Activated T-cell treated with anti-CD3 and anti-CD28 coated beads, Interleukin-2, amount 50 U/mL, for 1 hour (primary cell): ENCODE measurements around the gene GNG8.

Source experiments
- DNase-seq: peaks from one replicate; pipeline ENCODE4 v3.0.0-alpha.2; 2020

The GNG8 gene

DNA sequence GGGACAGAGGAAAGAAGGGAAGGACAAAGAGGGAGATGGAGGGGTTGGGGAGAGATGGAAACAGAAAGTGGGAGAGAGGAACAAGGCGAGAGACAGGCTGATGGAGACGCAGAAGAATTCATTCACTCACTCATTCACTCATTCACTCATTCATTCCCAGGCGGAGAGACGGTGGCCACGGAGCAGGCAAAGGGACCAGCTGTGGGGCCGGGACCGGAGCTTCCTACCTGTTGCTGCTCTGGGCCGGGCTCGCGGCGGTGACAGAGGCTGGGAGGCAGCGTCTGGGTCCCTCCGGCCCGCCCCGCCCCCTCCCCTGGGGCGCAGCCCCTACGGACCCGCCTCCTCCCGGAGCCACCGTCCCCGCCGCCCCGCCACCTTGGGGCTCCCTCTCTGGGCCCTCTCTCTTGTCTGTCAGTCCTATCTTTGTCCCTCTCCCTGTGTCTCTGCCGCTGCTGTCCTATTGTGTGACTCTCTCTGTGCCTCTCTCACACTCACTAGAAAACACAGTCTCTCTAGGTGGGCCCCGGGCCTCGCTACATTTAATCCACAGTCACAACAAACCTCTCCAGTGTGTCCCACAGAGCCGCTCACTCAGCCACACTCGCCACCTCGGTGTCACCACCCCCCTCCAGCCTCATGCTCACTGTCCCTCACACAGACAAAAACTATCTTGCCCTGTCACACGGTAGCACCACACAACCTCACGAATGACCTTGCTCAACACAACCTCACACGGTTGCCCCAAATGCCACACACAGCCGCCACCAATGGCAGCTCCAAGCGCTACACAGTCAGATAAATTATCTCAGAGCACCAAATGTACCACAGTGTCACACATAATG, at the start of gene GNG8:
GNG8 (minus strand) TSS at position 283 of the 842 bp plus-strand sequence. CDS start 1,520 bp downstream, outside the sequence.
- DNase-seq, result peak; percentile 44

DNA sequence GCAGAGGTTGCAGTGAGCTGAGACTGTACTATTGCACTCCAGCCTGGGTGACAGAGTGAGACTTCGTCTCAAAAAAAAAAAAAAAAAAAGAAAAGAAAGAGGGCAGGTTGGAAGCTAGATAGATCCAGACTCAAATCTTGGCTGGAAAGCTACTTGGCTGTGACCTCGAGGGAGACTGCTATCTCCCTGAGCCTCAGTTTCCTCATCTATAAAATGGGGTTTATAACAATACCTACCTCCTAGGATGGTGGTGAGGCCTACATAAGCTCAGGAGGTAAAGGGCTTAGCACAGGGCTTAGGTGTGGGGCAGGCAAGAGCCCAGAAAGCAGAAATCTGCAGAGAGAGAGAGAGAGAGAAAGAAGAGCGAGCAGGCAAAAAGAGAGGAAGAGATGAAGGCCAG, 49.2 kb upstream of the GNG8 start:
- DNase-seq, result no peak

DNA sequence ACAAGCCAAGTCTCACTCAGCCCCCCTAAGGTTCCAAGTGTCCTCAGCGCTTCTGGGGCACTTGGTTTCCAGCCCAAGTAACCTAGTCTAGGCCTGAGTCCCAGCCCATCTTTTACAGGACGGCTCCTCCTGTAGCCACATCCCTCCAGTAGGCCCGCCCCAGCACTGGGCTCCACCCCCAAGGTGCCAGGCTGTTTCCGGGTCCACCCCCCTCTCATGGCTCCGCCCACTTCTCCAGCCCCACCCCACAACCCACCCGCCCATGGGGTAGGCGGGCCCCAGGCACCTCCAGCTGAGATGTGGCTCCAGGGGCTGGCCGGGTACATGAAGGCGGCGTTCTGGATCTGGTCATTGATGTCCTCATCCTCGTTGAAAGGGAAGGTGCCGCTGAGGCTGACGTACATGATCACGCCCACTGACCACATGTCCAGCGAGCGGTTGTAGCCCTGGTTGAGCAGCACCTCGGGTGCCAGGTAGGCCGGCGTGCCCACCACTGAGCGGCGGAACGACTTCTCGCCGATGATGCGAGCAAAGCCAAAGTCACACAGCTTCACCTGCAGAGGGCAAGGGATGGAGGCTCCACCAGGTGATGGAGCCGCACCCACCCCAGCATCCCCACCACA, 42.2 kb upstream of the GNG8 start:
- peak; percentile 67 for DNase-seq

DNA sequence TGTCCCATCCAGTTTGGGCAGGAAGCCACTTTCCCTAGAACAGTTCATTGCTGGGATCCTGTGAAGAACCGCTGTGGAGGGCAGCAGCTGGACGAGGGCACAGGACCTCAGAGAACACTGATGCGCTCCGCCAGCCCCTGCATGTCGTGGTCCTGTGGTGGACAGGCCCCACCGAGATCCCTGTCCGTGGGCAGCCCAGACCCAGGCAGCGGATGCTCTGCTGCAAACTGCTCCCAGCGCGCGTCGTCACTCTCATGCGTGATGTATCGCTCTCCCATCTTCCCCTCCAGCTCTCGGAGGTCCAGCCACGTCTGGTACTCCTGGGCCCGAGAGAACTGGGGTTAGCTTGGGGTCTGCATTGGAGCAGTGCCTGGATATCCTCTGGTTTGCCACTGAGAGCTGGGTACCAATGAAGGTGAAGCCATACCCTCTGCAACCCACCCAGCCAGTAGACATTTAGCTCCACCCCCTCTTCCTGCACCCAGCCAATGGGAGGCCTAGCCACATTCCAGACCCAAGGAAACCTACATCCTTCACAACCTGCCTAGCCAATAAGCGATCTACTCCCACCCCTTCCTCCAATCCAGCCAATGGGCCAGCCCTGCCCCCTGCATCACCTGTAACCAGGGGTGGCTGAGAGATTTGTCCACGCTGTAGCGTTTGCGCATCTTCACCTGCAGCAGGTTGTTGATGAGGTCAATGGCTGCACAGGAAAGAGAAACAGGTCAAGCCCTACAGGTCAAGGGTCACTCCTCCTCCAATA, 38.6 kb upstream of the GNG8 start:
- DNase-seq, result no peak

DNA sequence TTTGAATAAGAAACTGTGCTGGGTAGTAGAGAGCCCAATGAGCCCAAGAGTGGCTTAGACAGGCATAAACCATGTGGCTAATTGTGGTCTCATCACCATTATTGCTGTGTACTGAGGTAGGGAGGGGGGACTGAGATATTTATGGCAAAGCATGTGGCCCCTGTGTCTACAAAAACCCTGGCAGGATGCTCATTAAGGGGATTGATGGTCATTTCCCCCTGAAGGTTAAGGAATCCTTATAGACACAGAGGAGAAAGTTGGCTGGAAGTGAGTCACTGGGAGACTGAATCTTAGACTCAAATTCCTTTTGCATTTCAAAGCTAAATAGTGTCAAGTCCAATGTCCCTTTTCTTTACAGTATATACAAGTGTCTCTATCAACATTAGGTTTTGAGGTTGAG, 34.8 kb upstream of the GNG8 start:
- DNase-seq, result no peak

DNA sequence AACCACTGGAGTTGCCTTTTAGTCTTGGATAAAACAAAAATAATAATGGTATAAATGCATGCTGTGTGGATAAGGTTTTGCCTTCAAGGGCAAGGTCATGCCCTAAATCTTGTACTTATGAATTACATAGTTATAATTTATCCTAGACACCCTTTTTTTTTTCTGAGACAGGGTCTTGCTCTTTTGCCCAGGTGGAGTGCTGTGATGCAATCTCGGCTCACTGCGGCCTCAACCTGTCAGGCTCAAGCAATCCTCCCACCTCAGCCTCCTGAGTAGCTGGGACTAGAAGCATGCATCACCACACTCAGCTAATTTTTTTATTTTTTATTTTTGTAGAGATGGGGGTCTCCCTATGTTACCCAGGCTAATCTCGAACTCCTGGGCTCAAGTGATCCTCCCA, 32.7 kb upstream of the GNG8 start:
- no peak for DNase-seq

DNA sequence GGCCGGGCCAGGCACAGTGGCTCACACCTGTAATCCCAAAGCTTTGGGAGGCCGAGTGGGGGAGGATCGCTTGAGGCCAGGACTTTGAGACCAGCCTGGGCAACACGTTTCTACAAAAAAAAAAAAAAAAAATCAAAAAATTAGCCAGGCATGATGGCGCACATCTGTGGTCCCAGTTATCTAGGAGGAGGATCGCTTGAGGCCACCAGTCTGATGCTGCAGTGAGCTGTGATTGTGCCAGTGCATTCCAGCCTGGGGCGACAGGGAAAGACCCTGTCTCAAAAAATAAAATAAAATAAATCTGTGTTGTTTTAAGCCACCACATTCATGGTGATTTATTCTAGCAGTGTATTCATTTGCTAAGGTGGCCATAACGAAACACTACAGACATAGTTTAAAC, 29.1 kb upstream of the GNG8 start:
- DNase-seq, result no peak

DNA sequence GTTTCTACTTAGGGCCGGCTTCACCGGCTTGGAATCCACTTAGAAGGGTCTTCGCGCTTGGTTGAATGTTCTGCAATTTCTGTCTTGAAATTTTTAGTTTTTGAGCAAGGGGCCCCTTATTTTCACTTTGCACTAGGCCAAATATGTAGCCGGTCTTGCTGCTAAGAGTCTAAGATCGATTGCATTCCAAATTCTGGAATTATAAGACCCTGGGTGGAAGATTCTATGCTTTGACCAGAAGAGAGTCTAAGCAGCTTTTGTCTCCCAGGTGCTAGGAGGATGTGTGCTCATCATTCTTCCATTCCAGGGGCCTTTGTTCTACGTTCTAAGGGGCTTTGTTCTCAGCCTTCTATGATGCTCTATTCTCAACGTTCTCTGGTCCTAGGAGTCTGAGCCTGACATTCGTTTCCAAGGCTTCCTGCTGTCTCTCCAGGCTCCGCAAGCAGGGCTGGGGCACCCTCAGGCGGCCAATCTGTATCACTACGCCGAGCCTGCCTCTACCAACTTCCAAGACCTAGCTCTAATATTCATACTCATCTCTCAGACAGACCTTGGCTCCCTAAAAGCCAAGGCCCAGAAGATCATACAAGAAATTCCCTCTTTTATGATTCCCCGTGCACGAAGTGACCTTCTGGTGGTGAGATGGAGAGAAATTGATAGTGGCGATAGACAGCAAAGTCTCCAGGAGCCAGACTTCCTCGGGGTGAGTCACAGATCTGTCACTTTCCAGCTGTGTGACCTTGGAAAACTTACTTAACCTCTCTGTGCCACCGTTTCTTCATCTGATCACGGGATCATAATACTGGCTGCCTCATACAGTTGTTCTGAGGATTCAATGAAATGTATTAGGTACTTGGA, 26.0 kb upstream of the GNG8 start:
- DNase-seq, result peak; percentile 75

DNA sequence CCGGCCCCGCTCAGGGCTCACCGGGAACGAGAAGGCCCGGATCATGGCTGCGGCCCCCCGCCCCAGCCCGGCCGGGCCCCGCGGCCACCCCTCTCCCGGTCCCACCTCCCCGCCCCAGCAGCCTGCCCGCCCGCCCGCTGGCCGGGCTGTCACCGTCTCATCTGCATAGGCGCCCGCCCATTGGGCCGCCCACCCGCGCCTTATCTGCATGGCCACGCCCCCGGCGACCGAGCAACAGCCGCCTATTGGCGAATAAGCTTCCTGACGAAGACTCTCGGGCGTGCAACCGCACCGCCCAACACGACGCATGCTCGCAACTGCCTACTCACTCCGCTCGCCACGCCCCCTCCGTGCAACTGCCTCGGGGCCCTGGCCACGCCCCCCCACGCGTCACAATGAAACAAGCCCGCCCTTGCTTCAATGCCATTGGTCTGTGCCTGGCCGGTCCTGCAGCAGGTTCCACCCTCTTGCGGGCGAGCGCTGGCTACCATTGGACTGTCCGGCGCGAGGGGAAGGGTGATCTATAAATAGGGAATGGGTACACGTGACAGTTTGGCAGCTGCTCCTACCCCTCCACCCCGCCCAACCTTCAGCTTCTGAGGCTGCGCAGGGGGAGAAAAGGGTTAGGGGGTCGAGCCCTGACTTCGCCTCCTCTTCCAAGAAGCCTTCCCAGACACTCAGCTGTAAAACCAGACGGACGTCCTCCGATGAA, 25.2 kb upstream of the GNG8 start, which contains the start of gene DACT3:
DACT3 (minus strand) TSS at position 163 of the 712 bp plus-strand sequence; CDS start at position 45, 118 bp downstream.
- peak; percentile 99 for DNase-seq

DNA sequence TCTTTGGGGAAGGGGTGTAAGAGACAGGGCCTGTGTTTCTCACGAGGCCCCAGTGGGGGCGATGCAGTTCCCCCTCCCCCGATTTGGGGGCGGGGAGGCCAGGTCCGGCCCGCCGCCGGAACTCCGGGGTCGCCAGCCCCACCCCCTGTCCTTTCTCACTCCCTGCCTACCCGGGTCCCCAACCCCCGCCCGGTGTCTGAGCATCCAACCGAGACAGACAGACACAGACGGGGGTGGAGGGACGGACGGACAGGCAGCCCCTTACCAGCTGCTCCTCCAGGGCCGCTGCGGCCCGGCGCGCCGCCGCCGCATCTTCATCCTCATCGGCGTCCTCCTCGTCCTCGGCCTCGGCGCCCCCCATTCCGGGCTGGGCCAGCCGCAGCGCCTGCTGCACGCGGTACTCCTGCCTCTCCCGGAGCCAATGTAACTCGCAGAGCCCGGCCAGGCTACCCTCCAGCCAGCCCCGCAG, 24.6 kb upstream of the GNG8 start:
- DNase-seq, result peak; percentile 34

DNA sequence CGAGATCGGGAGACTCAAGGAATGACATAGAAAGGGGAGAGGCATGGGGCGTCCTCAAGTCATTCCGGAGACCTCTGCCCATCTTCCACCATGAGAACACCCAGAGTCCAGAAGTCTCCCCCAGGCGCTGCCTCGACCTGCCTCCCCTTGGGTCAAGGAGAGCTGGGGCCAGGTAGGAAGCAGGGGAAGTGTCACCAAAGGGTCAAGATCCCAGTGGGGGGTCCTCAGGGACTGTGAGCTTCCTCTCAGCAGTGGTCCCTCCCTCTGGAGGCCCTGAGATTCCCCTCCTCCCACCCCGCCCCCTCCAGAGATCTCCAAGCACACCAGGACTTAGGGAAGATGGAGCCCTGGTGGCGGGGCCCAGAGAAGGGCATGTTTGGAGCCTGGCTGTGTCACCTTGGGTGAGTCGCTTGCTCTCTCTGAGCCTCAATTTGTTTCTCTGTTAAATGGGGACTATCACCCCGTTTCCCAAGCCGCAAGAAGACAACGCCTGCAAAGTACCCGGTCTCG, 24.1 kb upstream of the GNG8 start:
- DNase-seq, result no peak

DNA sequence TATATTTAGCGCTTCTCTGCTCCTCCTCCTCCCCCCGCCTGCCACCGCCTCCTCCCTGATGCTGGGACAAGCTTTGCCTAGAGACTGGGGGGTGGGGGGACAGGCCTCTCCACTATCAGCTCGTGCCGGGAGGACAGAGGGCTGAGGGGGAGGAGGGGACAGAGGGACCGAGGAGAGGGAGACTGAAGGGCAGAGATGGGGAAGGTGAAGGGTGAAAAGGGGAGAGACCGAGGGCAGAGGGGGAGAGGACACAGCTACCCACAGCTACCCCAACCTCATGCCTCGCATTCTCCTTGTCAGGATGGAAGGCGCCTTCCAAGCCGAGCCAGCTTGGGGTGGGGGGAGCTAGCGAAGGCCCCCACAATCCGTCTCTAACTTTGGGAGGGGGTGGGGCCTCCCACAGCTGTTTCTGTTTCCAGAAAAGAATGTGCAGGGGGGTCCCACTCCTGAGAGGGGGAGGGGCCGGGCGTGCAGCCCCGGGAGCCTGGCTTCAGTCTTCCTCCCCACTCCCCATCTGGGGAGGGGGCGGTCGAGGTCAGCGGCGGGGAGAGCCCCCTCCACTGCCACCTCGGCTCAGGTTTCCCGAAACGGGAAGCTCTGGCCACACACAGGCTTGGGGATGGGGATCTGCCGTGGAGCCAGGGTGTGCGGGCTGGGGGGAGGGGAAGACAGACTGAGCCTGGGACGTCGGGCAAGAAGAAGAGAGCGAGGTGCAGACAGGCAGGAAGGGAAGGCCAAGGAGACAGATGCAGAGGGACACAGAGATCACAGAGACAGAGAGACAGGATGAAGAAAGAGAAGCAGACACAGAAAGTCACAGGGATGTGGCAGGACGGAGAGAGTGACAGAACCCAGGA, 23.4 kb upstream of the GNG8 start:
- no peak for DNase-seq

DNA sequence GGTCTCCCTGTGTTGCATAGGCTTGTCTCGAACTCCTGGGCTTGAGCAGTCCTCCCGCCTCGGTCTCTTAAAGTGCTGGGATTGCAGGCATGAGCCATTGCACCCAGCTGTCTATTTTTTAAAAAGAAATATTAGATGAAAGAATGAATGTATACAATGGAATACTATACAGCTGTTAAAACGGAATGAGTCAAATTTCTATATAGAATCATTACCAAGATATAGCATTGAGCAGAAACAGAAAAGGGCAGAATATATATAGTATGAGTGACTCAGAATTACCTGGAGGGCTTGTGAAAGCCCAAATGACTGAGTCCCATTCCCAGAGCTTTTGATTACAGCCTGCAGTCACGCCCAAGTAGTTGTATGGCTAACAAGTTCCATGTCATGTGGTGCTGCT, 20.5 kb upstream of the GNG8 start:
- DNase-seq, result no peak

DNA sequence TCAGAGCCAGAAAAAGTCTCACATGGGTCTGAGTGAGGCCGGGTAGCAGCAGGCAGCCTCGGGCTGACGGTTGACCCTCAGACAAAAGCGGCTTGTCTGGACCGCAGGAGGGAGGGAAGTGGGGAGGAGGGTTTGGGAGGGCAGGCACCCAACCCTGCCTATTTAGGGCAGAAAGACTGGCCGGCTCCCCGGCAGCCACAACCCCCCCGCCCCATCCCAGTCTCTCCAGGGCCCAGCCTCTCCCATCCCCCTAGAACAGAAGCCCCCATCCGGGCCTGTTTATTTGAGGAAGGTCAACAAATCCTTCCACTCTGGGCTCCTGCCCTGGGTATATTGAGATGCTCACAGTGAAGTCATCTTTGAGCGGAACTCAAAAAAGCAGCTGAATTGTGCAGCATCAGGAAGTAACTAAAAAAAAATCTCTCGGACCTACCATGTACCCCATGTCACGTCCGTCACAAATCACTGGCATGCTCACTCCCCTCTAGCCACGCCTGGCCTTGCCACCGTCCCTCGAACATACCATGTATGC, 18.7 kb upstream of the GNG8 start:
- no peak for DNase-seq

DNA sequence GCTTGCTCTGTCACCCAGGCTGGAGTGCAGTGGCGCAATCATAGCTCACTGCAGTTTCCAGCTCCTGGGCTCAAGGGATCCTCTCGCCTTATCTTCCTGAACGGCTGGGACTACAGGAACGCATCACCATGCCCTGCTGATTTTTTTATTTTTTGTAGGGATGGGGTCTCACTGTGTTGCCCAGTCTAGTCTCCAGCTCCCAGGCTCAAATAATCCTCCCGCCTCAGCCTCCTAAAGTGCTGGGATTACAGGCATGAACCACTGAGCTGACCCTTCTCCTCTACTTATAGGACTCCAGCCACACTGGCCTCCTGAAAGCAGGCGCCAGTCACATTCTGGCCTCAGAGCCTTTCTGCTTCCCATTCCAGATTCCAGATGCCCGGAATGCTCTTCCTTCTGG, 14.4 kb upstream of the GNG8 start:
- no peak for DNase-seq

DNA sequence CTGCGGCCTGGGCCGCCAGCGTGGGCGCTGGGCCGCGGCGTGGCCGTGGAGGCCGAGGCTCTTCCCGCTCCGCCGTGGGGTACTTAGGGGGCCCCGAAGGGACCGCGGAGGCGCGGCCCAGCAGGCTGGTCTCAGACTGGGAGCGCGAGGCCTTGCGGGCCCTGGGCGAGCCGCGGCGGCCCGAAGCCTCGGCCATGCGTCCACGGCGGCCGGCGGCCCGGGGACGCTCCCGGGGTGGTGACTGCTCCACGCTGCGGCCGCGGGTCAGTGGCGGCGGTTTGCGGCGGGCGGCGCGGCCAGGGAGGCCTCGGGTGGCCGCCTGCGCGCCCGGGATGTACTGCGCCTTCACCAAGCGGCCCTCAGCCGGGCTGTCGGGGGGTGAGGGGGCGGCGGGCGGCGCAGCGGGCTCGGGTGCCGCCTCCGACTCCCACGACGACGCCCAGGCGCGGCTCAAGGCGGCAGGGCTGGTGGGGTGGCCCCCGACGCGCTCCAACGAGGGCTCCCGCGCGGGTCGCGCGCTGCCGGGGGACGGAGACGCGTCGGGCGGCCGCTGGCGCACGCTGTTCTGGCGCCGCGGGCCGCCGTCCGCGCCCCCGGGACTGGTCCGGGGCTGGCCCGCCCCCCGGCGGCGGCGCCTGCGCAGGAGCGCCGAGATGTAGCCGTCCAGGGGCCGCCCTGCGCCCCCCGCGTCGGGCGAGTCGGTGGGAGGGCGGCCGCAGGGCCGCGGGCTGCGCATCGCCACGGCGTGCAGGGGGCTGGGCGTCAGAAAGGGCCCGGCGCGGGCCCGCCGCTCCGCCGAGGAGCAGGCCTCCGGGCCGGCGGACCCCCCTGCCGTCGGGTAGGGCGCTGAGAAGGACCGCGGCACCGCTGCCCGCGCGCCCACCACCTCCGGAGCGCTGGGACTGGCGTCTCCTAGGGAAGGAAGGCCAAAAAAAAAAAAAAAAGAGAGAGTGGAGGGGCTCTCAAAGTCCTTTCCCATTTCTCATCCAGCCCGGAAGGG, 13.3 kb upstream of the GNG8 start:
- no peak for DNase-seq

DNA sequence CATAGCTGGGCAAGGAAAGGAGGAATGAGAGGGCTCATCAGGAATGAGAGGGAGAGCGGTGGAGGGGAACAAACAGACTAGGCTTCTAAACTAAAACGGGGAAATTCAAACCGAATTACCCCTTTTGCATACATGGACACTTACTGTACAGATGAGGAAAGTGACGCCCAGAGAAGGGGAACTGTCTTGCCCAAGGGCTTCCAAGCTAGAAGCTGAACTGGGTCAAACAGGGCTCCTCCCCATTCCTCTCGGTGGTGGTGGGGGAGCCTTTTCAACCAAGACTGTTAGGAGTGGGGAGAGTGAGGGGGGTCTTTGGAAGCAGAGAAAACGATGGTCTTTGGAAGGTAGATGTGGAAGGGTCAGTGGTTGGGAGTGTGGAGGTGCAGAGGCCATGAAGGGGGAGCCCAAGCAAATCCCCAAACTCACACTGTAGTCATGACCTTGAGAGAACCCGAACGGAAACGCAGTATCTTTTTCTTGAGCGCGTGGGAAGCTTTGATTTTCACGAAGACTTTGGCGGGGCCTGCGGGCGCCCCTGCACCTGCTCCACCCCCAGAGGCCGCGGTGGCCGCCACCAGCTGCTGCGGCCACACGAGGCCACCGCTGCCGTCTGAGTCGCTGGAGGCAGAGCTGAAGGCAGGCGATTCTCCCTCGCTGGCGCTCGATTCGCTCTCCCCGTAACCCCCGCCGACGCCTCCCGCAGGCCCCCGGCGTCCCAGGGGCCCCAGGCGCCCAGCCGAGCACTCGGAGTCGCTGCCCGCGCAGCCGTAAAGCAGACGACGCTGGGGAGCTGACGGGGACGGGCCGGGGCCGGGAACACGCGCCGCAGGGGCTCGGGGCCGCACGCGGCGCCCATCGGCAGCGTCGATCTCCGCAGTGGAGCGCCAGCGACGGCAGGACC, 12.3 kb upstream of the GNG8 start:
- DNase-seq, result no peak

DNA sequence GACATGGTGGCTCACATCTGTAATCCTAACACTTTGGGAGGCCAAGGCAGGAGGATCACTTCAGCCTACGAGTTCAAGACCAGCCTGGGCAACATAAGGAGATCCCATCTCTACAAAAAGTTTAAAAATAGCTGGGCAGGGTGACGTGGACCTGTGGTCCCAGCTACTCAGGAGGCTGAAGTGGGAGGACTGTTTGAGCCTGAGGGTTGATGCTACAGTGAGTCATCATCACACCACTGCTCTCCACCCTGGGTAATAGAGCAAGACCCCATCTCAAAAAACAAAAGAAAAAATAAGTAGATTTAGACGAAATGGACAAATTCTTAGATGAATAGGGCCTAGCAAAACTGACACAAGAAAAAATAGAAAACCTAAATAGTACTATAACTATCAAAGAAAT, 10.4 kb upstream of the GNG8 start:
- DNase-seq, result no peak
